Jurkat, Clone E6-1 (cell line): Measurements from ENCODE around the gene MRPL53.

ENCODE experiments used
- DNase-seq: peaks from one replicate; pipeline ENCODE4 v3.0.0-alpha.2; 2011; ENCODE audit warnings: low read depth, low spot score
- H3K4me3 ChIP-seq: 2 replicates; pipeline ENCODE4 v1.5.1; 2011; ENCODE audit warnings: mild to moderate bottlenecking, low read length, control low read depth, moderate library complexity

MRPL53 gene

DNA sequence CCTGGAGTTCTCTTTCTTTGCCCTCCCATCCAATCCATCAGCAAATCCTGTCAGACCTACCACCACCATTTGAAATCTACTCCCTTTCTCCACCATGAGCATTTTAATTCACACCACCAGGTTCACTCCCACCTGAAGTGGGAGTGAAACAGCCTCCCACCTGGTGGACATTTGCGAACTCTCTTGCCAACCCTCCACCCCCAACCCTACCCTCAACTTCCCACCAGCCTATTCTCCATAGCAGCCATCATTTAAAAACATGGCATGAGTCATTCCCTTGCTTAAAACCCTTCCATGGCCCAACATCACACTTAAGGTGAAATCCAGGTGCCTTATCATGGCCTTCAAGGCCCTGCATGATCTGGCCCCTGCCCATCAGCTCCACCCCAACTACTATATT is 34.2 kb downstream of the MRPL53 start:
- no peak overlapping the region for H3K4me3 ChIP-seq
- DNase-seq, result no peak

DNA sequence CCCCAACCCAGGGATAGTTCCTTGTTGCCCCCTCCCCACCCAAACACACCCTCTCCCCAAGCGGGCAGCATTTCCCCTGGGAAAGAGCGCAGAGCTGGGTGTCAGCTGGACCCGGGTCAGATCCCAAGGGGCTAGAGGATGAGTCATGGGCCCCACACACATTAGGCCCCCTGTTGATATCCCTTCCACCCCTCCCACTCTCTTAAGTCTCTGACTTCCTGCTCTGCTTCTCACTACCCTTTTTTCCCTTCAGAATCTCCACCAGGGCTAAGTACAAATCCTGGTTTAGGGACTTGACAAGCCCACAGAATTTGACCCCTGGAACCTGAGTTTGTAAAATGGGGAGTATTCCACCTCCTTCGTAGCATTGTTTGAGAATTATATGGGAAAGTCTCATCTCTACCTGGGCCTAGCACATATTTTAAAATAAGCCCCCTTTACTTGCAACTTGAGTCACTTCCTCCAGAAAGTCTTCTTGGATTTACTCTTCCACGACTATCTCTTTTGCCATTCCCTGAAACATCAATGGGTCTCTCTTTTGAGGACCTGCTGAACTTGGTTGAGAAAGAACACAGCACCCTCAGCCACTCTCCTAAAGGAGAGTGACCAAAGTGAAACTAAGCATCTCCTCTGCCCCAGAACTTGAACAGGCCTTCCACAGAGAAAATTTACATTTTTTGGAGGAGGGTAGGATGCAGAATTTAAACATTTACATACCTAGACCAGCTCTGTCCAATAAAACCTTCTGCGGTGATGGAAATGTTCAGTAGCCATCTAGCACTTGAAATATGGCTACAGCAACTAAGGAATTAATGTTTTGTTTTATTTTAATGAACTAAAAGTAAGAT is 35.4 kb downstream of the MRPL53 start:
- no peak overlapping the region for H3K4me3 ChIP-seq
- DNase-seq, result no peak

DNA sequence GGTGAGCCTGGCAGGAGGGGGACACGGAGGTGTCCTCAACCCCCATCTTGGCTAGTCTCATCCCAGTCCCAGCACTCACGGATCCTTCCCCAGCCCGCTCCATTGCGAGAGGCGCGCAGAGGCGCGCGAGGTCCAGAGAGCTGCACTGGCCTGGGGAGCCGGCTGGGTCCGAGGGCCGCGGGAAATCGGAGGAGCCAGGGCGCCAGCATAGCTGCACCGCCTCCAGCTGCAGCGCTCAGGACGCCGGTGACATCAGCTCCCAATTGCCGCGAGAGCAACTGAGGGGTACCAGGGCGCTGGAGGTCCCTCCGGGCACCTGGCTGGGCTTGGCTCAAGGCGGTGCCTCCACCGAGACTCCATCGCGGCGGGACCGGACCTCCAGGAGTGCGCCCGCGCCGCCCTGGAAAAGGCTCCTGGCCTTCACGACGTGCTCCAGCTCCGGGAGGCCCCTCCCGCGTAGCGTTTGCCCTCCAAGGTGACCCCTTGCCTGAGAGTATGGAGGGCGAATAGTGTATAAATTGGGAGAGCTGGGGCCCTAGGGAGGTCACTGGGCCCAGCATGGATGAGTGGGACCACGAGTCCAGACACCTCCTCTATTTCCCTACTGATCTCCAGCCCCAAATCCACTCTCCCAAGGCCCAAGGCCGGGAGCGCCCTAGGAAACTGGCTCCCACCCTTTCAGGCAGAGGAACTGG is 36.2 kb downstream of the MRPL53 start:
- DNase-seq, result no peak
- H3K4me3 ChIP-seq, result no peak overlapping the region

DNA sequence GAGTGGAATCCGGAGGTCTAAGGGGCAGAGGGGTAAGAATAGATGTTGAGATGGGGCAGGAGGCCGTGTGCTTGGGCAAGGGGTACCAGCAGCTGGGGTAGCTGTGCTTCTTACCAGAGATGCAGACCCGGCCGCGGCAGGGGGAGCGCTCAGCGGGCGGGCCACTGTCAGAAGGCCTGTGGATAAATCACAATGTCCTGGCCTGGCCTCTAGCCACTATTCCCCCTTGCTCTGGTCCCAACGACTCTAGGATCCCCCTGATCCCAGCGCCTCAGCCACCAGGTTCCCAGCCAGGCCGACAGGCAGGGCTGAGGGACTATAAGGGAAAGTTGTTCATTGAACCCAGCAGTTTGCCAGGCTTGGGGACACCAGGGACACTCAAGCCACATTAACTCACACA is 42.0 kb downstream of the MRPL53 start:
- no peak overlapping the region for H3K4me3 ChIP-seq
- DNase-seq, result no peak

DNA sequence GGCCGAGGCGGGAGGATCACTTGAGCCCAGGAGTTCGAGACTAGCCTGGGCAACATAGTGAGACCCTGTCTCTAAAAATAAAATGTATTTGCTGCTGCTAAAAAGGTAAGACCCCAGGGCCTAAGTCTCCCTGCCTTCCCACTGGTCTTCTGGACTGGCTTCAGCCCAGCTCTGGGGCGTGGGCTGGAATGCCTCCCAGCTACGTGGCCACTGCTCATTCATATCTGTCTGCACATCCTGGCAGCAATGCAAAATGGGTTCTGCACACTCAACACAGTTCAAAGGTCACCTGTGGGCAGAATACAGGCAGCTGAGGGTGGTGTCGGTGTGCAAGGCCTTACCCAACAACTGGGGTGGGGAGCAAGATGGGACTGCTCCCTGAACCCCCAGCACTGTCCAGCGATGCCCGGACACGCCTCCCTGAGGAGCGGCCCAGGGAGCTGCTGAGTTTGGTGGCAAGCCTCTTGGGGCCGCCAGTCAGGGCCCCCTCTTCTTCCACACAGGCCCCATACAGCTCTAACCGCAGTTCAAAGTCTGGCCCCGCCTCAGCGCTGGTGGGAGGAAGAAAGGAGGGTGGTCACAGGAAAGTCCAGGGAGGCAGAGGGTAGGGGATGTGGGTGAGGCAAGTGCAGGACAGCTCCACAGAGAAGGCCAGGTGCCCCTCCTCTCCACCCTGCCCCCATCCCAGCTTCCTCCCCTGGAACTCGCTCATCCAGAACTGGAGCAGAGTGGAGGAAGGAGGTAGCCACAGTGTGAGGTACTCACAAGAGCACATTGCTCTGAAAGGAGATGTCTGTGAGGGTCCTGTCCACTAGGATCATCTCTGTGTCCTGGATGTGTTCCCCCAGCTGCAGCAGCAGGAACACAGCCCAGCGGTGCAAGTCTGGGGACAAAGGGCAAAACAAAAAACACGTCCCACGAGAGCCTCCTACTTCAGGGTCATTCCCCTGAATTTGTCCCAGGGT is 42.7 kb downstream of the MRPL53 start:
- H3K4me3 ChIP-seq, result no peak overlapping the region
- DNase-seq, result no peak

DNA sequence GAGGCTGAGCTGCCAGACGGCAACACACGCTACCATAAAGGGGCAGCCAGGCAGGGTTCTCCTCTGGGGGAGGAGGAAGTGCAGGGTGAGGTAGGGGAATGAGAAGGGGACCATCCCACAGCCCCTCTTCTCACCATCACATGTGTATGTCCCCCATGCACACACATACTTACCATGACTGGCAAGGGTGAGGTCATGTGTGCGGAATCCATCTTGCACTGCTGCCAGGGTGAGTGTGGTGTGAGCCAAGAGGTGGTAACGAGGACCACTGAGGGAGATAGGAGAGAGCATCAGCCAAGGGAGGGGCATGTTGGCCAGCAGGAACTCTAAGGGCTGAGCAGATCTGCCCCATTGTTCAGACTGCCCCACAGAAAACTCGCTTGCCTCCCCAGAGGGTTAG is 43.8 kb downstream of the MRPL53 start:
- no peak for DNase-seq
- no peak overlapping the region for H3K4me3 ChIP-seq

DNA sequence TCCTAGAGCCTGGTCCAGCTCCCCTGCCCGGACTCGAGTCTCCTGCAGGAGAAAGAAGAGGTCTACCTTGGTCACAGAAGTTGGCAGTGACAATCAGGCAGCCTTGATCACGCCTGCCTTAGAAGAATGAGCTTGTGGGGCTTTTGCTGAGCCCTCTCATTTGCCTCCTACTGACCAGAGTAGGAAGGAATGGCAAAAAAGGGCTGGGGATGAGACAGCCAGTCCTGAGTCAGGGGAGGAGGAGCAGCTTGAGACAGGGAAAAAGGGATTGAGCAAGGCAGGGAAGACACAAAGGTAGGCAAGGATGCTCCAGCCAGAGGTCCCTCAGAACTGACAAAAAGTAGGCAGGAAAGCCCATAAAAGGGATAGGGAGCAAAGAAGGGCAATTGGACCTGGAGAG is 44.9 kb downstream of the MRPL53 start:
- no peak for DNase-seq
- H3K4me3 ChIP-seq, result no peak overlapping the region

DNA sequence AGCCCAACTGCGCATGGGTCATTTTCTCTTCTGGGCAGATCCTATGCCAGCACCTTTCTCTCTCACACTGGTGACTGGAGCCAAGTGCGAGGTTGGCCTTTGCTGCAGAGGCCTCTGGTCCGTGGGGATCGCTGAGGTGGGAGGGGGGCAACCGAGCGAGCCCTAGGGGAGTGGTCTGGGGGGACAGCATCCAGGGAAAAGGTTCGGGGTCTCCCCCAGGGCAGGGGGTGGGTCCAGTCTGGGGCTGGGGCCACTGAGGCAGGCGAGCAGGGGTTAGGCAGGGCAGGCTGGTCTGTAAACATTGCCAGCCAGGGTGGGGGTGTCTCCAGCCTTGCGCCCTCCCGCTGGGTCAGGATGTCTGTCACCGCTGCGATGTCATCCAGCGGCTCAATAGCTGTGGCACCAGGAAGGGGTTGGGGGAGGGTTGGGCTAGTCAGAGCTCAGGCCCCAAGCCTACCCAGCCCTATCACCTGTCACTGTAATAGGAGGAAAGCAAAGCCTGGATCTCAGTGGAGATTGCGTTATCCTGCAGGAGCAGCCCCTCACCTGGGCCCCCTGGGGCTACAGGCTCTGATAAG is 46.2 kb downstream of the MRPL53 start:
- DNase-seq, result no peak
- H3K4me3 ChIP-seq, result no peak overlapping the region

DNA sequence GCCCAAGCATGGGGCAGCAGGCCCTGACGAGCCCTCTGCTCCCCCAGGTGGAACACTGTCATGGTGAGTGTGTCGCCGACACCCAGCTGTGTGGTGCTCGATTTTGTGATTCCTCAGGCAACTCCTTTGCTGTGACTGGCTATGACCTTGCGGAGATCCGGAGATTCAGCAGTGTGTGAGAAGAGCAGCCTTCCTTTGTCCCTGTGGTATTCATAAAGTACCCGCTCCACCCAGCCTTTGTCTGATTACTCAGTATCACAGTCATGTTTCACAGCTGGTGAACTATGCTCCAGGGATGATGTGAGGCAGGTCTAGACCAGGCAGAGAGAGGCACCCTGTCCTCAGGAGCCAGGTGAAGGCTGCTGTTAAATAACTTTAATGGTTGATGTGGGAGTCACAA is 47.0 kb downstream of the MRPL53 start:
- DNase-seq, result no peak
- no peak overlapping the region for H3K4me3 ChIP-seq

DNA sequence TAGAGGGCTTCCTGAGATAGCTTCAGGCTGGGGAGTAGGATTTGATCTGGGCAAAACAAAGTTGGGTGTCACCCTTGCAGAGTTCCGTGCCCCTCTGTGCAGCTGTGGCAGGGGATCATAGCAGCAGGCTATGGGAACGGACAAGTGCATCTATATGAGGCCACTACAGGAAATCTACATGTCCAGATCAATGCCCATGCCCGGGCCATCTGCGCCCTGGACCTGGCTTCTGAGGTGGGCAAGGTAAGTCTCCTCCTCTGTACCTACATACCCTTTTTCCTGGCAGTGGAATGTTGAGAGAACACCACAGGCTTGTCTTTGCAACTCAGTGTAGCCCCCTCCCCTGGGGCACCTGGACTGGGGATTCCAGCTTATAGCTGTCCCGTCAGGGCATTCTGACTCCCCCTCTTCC is 47.5 kb downstream of the MRPL53 start:
- H3K4me3 ChIP-seq, result no peak overlapping the region

DNA sequence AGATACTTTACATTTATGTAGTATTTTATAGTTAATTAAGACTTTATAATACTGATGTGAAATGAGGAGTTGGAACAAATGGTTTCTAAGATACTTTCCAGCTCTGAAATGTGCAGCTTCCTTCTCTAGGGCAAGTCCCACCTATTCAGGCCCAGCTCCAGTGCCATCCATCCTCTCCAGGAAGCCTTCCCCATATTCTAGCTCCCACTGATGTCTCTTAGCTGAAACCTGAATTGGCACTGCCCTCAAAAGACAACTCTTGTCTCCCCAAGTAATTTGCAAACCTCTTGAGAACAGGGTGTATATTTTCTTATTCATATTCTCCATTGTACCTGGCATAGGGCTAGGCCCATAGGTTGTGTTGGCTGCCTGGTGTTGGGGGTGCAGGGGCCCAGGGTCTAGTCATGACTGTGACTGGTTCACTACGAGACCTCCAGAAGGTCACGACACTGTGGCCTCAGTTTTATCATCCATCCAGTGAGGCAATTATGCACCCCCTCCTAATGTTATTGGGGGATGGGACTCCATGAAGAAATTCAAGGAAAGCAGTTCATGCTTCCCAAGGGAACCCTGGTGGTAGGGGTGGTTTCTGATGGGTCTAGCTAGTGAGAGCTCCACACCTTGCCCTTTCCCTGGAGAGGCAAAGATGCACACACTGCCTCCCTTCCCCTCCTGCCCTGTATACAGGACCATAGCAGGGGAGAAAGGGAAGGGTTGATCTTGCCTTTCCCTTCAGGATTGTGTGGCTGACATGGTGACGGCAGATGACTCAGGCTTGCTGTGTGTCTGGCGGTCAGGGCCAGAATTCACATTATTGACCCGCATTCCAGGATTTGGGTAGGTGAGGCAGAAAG is 48.1 kb downstream of the MRPL53 start:
- no peak for DNase-seq
- no peak overlapping the region for H3K4me3 ChIP-seq

More for the DNA sequence above, 47.5 kb downstream of the MRPL53 start:
- no peak for DNase-seq

DNA sequence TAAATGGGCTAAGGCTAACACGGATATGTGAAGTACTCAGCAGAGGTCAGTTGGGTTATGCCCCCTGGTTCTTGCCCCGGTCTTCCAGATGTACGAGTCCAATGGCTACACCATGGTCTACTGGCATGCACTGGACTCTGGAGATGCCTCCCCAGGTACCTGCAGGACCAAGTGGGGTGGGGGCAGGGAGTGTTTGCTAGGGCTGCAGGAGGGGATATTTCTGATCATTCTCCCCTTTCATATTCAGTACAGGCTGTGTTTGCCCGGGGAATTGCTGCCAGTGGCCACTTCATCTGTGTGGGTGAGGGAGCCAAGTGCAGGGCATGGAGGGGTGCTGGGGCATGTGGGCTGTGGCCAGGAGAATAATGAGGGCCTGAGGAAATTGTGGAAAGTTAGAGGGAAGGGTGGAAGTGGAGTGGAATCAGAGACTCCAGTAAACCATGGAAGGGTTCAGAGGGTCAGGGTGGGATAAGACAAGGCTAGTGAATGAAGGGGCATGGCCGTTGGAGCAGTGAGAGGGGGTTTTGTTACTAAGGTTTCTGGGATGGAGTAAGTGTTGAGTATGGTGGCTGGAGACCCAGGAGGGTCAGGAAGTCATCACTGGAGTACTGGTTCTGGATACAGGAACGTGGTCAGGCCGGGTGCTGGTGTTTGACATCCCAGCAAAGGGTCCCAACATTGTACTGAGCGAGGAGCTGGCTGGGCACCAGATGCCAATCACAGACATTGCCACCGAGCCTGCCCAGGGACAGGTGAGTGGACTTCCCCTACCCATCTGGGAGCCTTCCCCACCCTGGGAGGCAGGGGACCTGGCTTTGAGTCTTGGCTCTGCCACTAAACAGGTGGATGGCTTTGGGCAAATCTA is 49.0 kb downstream of the MRPL53 start:
- no peak for DNase-seq
- no peak overlapping the region for H3K4me3 ChIP-seq
